Psoas muscle (tissue), 8 donors: ENCODE results near the gene ARHGEF33. TPM values are rescaled to one million over a fixed set of nuclear protein-coding genes. Genes with fewer than 3 reads are reported as not detected.

ENCODE experiments used
- ATAC-seq, 4 donors: fragments of 200-7000 bp; cut with Tn5 transposase; one replicate each; pipeline ENCODE4 v1.9.1; 2020; ENCODE audit warnings: moderate library complexity in 3 of 4, mild to moderate bottlenecking in 2 of 4
- DNase-seq, 2 donors: peaks; one replicate each; pipeline ENCODE4 v3.0.0-alpha.2; 2020
- H3K27ac ChIP-seq: fragments of 200-600 bp; one replicate; pipeline ENCODE4 v1.8.0; 2022
- H3K27me3 ChIP-seq, 3 donors: fragments of 200-600 bp in 1 of 3; one replicate each; pipeline versions ENCODE4 v1.6.1 to v1.8.0; 2013 to 2022; ENCODE audit warnings: low read length in 2 of 3, mild to moderate bottlenecking in 2 of 3, moderate library complexity in 1 of 3; ENCODE audit not compliant: insufficient read depth in 3 of 3
- H3K36me3 ChIP-seq, 2 donors: fragments of 200-600 bp in 1 of 2; one replicate each; pipeline versions ENCODE4 v1.6.1 to v1.8.0; 2013 to 2022; ENCODE audit warnings: low read depth in 1 of 2, mild to moderate bottlenecking in 1 of 2, moderate library complexity in 1 of 2; ENCODE audit not compliant: insufficient read depth in 1 of 2
- H3K4me1 ChIP-seq: fragments of 200-600 bp; one replicate; pipeline ENCODE4 v1.8.0; 2022
- H3K4me3 ChIP-seq: fragments of 200-600 bp; one replicate; pipeline ENCODE4 v1.8.0; 2022; ENCODE audit warnings: mild to moderate bottlenecking
- H3K9me3 ChIP-seq: fragments of 200-600 bp; one replicate; pipeline ENCODE4 v1.8.0; 2022
- WGBS, 3 donors: extraction: QIAGEN DNeasy Blood & Tissue Kit; methylation state at CpG; one replicate each; pipeline versions ENCODE4 v1.1.6 to v1.1.7; 2013; 5-methylcytosine and 5-hydroxymethylcytosine counted together
- intact Hi-C, 2 donors: fragments of 100-400 bp; cut with DNase I; formaldehyde crosslinking; loops; one replicate each; pipeline versions ENCODE4 v1.11.0 to v1.14.2; 2022
- polyA plus RNA-seq, 3 donors: library from polyadenylated mRNA; stranded (reverse); fragments of 200-250 nt; gene quantifications; one replicate each; pipeline ENCODE4 v1.2.3, GENCODE V29; 2013
- total RNA-seq, 4 donors: library from RNA; stranded (reverse); fragmentation: NEBNext Ultra II Directional in 2 of 4; extraction: Animal tissue kit (Norgen Biotek cat#: 25700) in 2 of 4; gene quantifications; one replicate each; pipeline versions ENCODE4 v1.2.1 to v1.2.4, GENCODE V29; 2021 to 2023
- TF ChIP-seq, protein P1 (sequence below): fragments of 200-600 bp; IDR thresholded peaks from one replicate; pipeline ENCODE4 v1.8.0; 2022; ENCODE audit warnings: antibody characterized with exemption
- donor health status: healthy with polysubstance abuse.
- donor health status: DM: no; HTN: no; CAD: no; lungs with moderate emphysema.
- donor health status: Bipolar disorder and iron deficiency.
- donor health status: healthy.
- donor health status: DM: yes; HTN: yes; CAD: no.
- donor health status: DM: no; HTN: no; CAD: no.
- donor health status: DM: no; HTN: no; CAD: no.
- donor health status: DM: yes; HTN: yes; CAD: no.

ARHGEF33 gene
- total and polyA plus RNA-seq, 7 donors: 0.03 to 0.58 (median 0.15) TPM

DNA sequence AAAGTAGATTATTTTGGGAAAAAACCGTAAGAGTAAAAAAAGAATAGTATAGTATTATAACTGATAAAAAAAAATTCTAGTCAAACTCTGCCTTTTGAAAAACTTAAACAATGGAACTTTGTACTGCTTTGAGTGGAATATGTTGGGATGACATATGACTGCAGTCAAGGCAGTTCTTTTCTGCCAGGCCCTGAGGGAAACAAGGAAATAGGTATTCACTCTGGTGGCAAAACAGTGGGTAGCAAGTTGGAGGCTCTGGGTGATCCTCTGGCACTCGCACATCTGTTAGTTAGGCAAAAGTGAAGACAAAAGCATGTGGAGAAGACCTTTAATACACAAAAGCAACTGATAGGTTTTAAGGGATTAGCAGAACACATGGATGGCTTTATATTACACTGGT, 102.2 kb downstream of the ARHGEF33 start:
- Histone ChIP-seq H3K27me3 (no peaks in the 10 kb centered on the region), H3K27ac (no peak overlapping the region), H3K4me3 (no peak overlapping the region), H3K4me1 (no peaks in the 10 kb centered on the region), H3K36me3 (peaks cover 0 to 96% of the 10 kb centered on the region in 2 donors), H3K9me3 (no peaks in the 10 kb centered on the region)
- intact Hi-C loops: no loop called here
- WGBS, 3 donors: 91 to 95% (median 93%) methylated on average over 2 of the region's 2 CpGs
- no peak for ATAC-seq
- TF ChIP-seq, protein P1, sequence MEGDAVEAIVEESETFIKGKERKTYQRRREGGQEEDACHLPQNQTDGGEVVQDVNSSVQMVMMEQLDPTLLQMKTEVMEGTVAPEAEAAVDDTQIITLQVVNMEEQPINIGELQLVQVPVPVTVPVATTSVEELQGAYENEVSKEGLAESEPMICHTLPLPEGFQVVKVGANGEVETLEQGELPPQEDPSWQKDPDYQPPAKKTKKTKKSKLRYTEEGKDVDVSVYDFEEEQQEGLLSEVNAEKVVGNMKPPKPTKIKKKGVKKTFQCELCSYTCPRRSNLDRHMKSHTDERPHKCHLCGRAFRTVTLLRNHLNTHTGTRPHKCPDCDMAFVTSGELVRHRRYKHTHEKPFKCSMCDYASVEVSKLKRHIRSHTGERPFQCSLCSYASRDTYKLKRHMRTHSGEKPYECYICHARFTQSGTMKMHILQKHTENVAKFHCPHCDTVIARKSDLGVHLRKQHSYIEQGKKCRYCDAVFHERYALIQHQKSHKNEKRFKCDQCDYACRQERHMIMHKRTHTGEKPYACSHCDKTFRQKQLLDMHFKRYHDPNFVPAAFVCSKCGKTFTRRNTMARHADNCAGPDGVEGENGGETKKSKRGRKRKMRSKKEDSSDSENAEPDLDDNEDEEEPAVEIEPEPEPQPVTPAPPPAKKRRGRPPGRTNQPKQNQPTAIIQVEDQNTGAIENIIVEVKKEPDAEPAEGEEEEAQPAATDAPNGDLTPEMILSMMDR: no peak
- no peak for DNase-seq

DNA sequence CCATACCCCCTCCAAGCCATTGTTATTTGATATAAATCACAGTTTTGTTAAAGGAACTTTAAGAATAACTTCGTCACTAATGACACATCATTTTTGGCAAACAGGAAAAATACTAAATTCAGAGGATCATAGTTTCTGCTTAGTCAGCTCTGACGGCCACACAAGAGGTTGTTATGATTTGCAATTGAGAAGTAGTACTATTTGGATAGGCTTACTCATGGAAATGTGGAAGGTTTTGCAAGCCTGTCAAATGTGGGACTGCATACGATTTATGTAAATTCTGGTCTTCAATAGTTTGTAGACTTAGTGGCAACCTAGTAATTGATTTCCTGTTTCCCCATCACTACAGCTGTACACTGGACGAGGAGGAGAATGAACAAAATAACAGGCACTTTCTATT, 108.1 kb downstream of the ARHGEF33 start:
- Histone ChIP-seq H3K4me3 (no peak overlapping the region), H3K27me3 (no peaks in the 10 kb centered on the region), H3K27ac (no peak overlapping the region), H3K9me3 (no peaks in the 10 kb centered on the region), H3K4me1 (no peaks in the 10 kb centered on the region), H3K36me3 (peaks cover 4 to 97% of the 10 kb centered on the region in 2 donors)
- DNase-seq (no peak), ATAC-seq (no peak)
- TF ChIP-seq, protein P1: no peak
- 65 to 67% (median 65%) methylated on average over 4 of the region's 4 CpGs for WGBS, 3 donors
- intact Hi-C loops: no loop called here

DNA sequence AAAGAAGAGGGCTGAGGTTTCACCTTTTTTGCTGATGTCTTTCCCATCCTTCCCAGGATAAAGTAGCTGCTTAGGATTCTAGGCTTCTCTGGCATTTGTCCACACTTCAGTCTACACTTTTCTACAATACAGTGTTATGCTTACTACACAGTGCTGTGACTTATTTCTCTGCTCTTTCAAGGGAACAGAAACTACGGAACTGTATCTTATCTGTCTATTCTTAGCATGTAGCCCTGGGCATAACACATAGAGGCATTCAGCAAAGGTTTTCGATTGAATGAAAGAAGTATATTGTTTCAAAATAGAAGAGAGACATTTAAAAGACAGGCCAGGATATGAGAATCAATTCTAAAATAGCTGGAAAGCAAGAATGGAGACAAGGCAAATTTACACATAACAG, 110.9 kb downstream of the ARHGEF33 start:
- ATAC-seq: no peak
- no peak overlapping the region for H3K27ac ChIP-seq
- 83 to 91% (median 89%) methylated on average over 2 of the region's 2 CpGs for WGBS, 3 donors

DNA sequence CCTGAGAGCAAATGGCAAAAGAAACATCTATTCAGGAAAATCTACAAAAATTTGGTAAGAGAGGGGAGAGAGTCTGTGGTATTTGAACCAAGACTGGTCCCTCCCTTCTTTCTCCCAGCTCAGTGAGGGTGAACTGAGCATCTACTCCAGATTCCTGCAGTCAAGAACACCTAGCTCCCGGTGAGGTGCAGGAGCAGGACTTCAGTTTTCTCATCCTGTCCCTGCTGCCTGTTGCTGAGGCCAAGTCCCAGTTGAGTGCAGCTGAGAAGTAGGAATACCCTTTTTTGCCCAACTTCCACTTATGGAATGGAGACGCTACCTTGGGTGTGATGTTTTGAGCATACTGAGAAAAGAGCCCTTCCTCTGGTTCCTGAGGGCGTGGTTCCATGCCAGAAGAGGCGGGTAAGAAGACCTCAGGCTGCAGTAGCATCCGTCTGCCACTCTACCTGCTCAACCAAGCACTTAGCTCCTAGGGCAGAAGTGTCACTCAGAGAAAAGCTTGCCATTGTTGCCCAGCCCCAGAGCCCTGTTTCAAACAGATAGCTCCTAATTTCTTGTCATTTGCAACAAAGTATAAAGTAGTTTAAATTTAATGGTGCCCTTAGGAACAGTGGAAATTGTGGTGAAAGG, 118.3 kb downstream of the ARHGEF33 start:
- DNase-seq (no peak), ATAC-seq (no peak)
- TF ChIP-seq, protein P1: no peak
- 76 to 91% (median 77%) methylated on average over 5 of the region's 5 CpGs for WGBS, 3 donors
- H3K27me3 ChIP-seq: no peaks in the 10 kb centered on the region
- intact Hi-C loops: no loop called here
- H3K36me3 ChIP-seq: peaks cover 0 to 95% of the 10 kb centered on the region in 2 donors
- H3K27ac ChIP-seq: no peak overlapping the region
- no peaks in the 10 kb centered on the region for H3K4me1 ChIP-seq
- H3K4me3 ChIP-seq: no peak overlapping the region
- no peaks in the 10 kb centered on the region for H3K9me3 ChIP-seq

More for the DNA sequence above, 110.9 kb downstream of the ARHGEF33 start:
- Histone ChIP-seq H3K4me1 (no peaks in the 10 kb centered on the region), H3K9me3 (no peaks in the 10 kb centered on the region), H3K4me3 (no peak overlapping the region), H3K36me3 (peaks cover 4 to 97% of the 10 kb centered on the region in 2 donors), H3K27me3 (no peaks in the 10 kb centered on the region)
- no peak for DNase-seq
- TF ChIP-seq, protein P1: no peak
- intact Hi-C loops: no loop called here

DNA sequence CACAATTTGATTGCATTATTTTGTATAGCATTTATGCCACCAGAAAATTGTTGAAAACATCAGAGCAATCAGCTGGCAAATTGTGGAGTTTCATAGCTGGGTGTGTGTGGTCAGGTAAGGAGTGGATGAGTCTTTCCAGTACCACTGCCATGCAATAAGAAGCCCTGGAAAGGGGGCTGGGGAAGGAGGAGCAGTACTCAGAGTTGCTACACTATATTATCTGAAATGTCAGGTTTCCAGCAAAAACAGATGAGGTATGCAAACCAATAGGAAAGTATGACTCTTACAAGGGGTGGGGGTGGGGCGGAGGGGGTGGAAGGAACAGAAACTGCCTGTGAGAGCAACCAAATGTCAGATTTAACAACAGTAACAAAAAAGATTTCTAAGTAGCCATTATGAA, 119.0 kb downstream of the ARHGEF33 start:
- Histone ChIP-seq H3K4me1 (no peaks in the 10 kb centered on the region), H3K9me3 (no peaks in the 10 kb centered on the region), H3K27ac (no peak overlapping the region), H3K4me3 (no peak overlapping the region), H3K27me3 (no peaks in the 10 kb centered on the region), H3K36me3 (peaks cover 0 to 95% of the 10 kb centered on the region in 2 donors)
- DNase-seq (no peak), ATAC-seq (no peak)
- intact Hi-C loops: no loop called here
- TF ChIP-seq, protein P1: no peak
- 96 to 100% (median 97%) methylated on average over 1 of the region's 1 CpG for WGBS, 3 donors
